Neural cell (in vitro differentiated cells): Measurements from ENCODE around the gene SOX9. TPM values are rescaled to one million over a fixed set of nuclear protein-coding genes. Genes with fewer than 3 reads are reported as not detected.

Source experiments
- H2AFZ ChIP-seq: fragments of 200-600, 300-800 bp; sonication (generic), shearing (Covaris generic); 2 replicates; pipeline ENCODE4 v1.6.0; 2014; ENCODE audit warnings: low read depth, mild to moderate bottlenecking, antibody characterized with exemption, low read length, moderate library complexity
- H3F3A ChIP-seq: fragments of 200-600 bp; shearing (Covaris generic); 2 replicates; pipeline ENCODE4 v1.6.1; 2016; ENCODE audit warnings: mild to moderate bottlenecking, moderate library complexity, mixed read lengths, antibody characterized with exemption, low read length; ENCODE audit not compliant: insufficient read depth, poor library complexity, severe bottlenecking
- H3K27ac ChIP-seq: fragments of 200-600, 300-800 bp; sonication (generic), shearing (Covaris generic); 2 replicates; pipeline ENCODE4 v1.5.1; 2014; ENCODE audit warnings: mild to moderate bottlenecking, low read length, moderate library complexity
- H3K27me3 ChIP-seq: fragments of 300-800, 200-600 bp; sonication (generic), shearing (Covaris generic); 2 replicates; pipeline ENCODE4 v1.6.0; 2014; ENCODE audit warnings: mild to moderate bottlenecking, low read depth, low read length, moderate library complexity; ENCODE audit not compliant: insufficient read depth
- H3K36me3 ChIP-seq: fragments of 300-800, 200-600 bp; sonication (generic), shearing (Covaris generic); 2 replicates; pipeline ENCODE4 v1.5.1; 2014; ENCODE audit warnings: mild to moderate bottlenecking, antibody characterized with exemption, low read length, moderate library complexity; ENCODE audit not compliant: insufficient read depth
- H3K4me2 ChIP-seq: fragments of 300-800, 200-600 bp; sonication (generic), shearing (Covaris generic); 2 replicates; pipeline ENCODE4 v1.6.0; 2014; ENCODE audit warnings: mild to moderate bottlenecking, low read length
- H3K4me3 ChIP-seq: fragments of 300-800, 200-600 bp; sonication (generic), shearing (Covaris generic); 2 replicates; pipeline ENCODE4 v1.5.1; 2014; ENCODE audit warnings: mild to moderate bottlenecking, low read length, moderate library complexity
- H3K79me2 ChIP-seq: fragments of 200-600 bp; shearing (Covaris generic); replicated peaks from 2 replicates; pipeline ENCODE4 v1.6.0; 2014; ENCODE audit warnings: mild to moderate bottlenecking, low read length, moderate library complexity; ENCODE audit not compliant: insufficient read depth
- H3K9ac ChIP-seq: fragments of 300-800, 200-600 bp; sonication (generic), shearing (Covaris generic); 2 replicates; pipeline ENCODE4 v1.6.1; 2016; ENCODE audit warnings: mild to moderate bottlenecking, low read length, mixed read lengths
- H3K9me2 ChIP-seq: fragments of 200-600 bp; shearing (Covaris generic); 2 replicates; pipeline ENCODE4 v1.6.1; 2016; ENCODE audit warnings: mild to moderate bottlenecking, low read length, mixed read lengths; ENCODE audit not compliant: insufficient read depth
- H3K9me3 ChIP-seq: fragments of 200-600, 300-800 bp; sonication (generic), shearing (Covaris generic); 2 replicates; pipeline ENCODE4 v1.6.1; 2016; ENCODE audit warnings: mild to moderate bottlenecking, mixed run types, low read length, moderate library complexity, mixed read lengths
- H4K20me1 ChIP-seq: fragments of 200-600 bp; shearing (Covaris generic); 2 replicates; pipeline ENCODE4 v1.6.1; 2016; ENCODE audit warnings: mild to moderate bottlenecking, mixed run types; ENCODE audit not compliant: insufficient read depth
- EP300 ChIP-seq: fragments of 450-650 bp; conservative IDR thresholded peaks from 2 replicates; pipeline ENCODE4 v1.6.1; 2014; ENCODE audit warnings: antibody characterized with exemption, mild to moderate bottlenecking, moderate library complexity; ENCODE audit not compliant: poor library complexity, severe bottlenecking
- EZH2 ChIP-seq: fragments of 200-600, 300-800 bp; shearing (Covaris generic), sonication (generic); IDR thresholded peaks from 2 replicates; pipeline ENCODE4 v1.6.1; 2014; ENCODE audit warnings: antibody characterized with exemption, low read length, borderline replicate concordance, mild to moderate bottlenecking; ENCODE audit not compliant: insufficient read depth, poor library complexity, severe bottlenecking
- MXI1 ChIP-seq: fragments of 450-650 bp; conservative IDR thresholded peaks from 2 replicates; pipeline ENCODE4 v1.6.1; 2014; ENCODE audit warnings: antibody characterized with exemption, mild to moderate bottlenecking; ENCODE audit not compliant: poor library complexity, severe bottlenecking
- POLR2AphosphoS5 ChIP-seq: IDR thresholded peaks from 2 replicates; pipeline ENCODE4 v1.6.1; 2012
- RAD21 ChIP-seq: fragments of 450-650 bp; conservative IDR thresholded peaks from 2 replicates; pipeline ENCODE4 v1.6.1; 2014; ENCODE audit warnings: antibody characterized with exemption, mild to moderate bottlenecking, moderate library complexity
- SMC3 ChIP-seq: fragments of 450-650 bp; conservative IDR thresholded peaks from 2 replicates; pipeline ENCODE4 v1.6.1; 2014; ENCODE audit warnings: antibody characterized with exemption, mild to moderate bottlenecking, moderate library complexity; ENCODE audit not compliant: poor library complexity
- TAF1 ChIP-seq: IDR thresholded peaks from 2 replicates; pipeline ENCODE4 v1.6.1; 2012; ENCODE audit warnings: low read depth
- polyA plus RNA-seq: library from polyadenylated mRNA; depleted of rRNA; stranded (reverse); fragments of >200 nt; gene quantifications from 2 replicates; pipeline ENCODE4 v1.2.3, GENCODE V29; 2014
- TF ChIP-seq, protein P1 (sequence below): fragments of 450-650 bp; IDR thresholded peaks from 2 replicates; pipeline ENCODE4 v1.5.1; 2014; ENCODE audit warnings: antibody characterized with exemption, mild to moderate bottlenecking, moderate library complexity; ENCODE audit not compliant: poor library complexity, severe bottlenecking
- TF ChIP-seq, protein P2 (sequence below): IDR thresholded peaks from 2 replicates; pipeline ENCODE4 v1.6.1; 2012; ENCODE audit warnings: borderline replicate concordance

Gene SOX9
- polyA plus RNA-seq, 1 donor from 2014 or later, result 0.68 TPM

DNA sequence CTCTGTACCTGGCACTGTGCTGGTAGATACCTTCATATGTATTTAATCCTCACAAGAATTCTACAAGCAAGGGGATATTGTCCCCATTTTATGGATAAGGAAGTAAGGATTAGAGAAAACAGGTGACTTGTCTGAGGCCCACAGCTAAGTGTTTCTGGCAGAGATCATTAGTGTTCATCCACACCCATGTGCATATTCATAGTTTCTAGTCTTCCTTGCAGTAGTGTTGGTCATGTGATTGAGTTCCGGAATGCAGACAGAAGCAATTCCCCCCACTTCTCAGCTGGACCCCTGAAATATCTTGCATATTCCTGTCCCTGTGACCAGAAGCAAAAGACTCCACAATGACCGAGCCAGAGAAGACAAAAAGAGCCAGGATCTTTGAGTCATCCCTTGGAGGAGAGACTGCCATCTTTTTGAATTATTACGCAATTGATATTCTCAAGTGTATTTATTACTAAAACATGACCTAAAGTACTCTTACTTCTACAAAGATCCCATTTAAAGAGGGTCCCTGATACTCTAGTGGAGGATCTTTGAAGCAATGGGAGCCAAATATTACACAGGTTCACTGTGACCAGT lies 43.4 kb downstream of the SOX9 start:
- Histone ChIP-seq H3K4me2 (no peak overlapping the region), H3K27ac (no peak overlapping the region), H3K79me2 (no peaks in the 10 kb centered on the region), H3K9me3 (no peaks in the 10 kb centered on the region), H3K9me2 (no peaks in the 10 kb centered on the region), H3K9ac (no peak overlapping the region), H3K27me3 (no peaks in the 10 kb centered on the region), H3K4me3 (no peak overlapping the region), H3K36me3 (no peaks in the 10 kb centered on the region), H4K20me1 (no peaks in the 10 kb centered on the region), H2AFZ (no peak overlapping the region), H3F3A (no peaks in the 10 kb centered on the region)
- TF ChIP-seq EZH2 (no peak), RAD21 (no peak), MXI1 (no peak), SMC3 (no peak), TAF1 (no peak)
- TF ChIP-seq, protein P1, sequence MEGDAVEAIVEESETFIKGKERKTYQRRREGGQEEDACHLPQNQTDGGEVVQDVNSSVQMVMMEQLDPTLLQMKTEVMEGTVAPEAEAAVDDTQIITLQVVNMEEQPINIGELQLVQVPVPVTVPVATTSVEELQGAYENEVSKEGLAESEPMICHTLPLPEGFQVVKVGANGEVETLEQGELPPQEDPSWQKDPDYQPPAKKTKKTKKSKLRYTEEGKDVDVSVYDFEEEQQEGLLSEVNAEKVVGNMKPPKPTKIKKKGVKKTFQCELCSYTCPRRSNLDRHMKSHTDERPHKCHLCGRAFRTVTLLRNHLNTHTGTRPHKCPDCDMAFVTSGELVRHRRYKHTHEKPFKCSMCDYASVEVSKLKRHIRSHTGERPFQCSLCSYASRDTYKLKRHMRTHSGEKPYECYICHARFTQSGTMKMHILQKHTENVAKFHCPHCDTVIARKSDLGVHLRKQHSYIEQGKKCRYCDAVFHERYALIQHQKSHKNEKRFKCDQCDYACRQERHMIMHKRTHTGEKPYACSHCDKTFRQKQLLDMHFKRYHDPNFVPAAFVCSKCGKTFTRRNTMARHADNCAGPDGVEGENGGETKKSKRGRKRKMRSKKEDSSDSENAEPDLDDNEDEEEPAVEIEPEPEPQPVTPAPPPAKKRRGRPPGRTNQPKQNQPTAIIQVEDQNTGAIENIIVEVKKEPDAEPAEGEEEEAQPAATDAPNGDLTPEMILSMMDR, result no peak

GRCh38 chr17:72165192-72165866 lies 44.5 kb downstream of the SOX9 start:
- TF ChIP-seq, protein P2, sequence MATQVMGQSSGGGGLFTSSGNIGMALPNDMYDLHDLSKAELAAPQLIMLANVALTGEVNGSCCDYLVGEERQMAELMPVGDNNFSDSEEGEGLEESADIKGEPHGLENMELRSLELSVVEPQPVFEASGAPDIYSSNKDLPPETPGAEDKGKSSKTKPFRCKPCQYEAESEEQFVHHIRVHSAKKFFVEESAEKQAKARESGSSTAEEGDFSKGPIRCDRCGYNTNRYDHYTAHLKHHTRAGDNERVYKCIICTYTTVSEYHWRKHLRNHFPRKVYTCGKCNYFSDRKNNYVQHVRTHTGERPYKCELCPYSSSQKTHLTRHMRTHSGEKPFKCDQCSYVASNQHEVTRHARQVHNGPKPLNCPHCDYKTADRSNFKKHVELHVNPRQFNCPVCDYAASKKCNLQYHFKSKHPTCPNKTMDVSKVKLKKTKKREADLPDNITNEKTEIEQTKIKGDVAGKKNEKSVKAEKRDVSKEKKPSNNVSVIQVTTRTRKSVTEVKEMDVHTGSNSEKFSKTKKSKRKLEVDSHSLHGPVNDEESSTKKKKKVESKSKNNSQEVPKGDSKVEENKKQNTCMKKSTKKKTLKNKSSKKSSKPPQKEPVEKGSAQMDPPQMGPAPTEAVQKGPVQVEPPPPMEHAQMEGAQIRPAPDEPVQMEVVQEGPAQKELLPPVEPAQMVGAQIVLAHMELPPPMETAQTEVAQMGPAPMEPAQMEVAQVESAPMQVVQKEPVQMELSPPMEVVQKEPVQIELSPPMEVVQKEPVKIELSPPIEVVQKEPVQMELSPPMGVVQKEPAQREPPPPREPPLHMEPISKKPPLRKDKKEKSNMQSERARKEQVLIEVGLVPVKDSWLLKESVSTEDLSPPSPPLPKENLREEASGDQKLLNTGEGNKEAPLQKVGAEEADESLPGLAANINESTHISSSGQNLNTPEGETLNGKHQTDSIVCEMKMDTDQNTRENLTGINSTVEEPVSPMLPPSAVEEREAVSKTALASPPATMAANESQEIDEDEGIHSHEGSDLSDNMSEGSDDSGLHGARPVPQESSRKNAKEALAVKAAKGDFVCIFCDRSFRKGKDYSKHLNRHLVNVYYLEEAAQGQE, result no peak
- no peak for TF ChIP-seq EP300
- no peak for TF ChIP-seq TAF1
- TF ChIP-seq, protein P1, result no peak
- no peak for TF ChIP-seq RAD21
- no peak for TF ChIP-seq POLR2AphosphoS5
- no peak for TF ChIP-seq MXI1
- no peak overlapping the region for H3K4me3 ChIP-seq
- no peaks in the 10 kb centered on the region for H3K9me2 ChIP-seq
- H3K79me2 ChIP-seq, result no peaks in the 10 kb centered on the region
- no peaks in the 10 kb centered on the region for H3K27me3 ChIP-seq
- H3K4me2 ChIP-seq, result no peak overlapping the region
- H3K9ac ChIP-seq, result no peak overlapping the region
- no peaks in the 10 kb centered on the region for H3K9me3 ChIP-seq
- H2AFZ ChIP-seq, result no peak overlapping the region
- H4K20me1 ChIP-seq, result no peaks in the 10 kb centered on the region
- H3K36me3 ChIP-seq, result no peaks in the 10 kb centered on the region
- H3K27ac ChIP-seq, result no peak overlapping the region
- no peaks in the 10 kb centered on the region for H3F3A ChIP-seq
